Stomach (tissue), 4 donors: ENCODE data around the gene SPATA31E1.

Experiments used
- EP300 ChIP-seq: sonication (generic); formaldehyde crosslinking; IDR thresholded peaks from one replicate; pipeline ENCODE4 v1.6.1; 2017; ENCODE audit warnings: antibody characterized with exemption
- POLR2A ChIP-seq, 4 donors: fragments of 450-650 bp; IDR thresholded peaks; one replicate each; pipeline ENCODE4 v1.6.1; 2016; ENCODE audit warnings: antibody characterized with exemption in 4 of 4, control low read depth in 2 of 4, mild to moderate bottlenecking in 1 of 4, moderate library complexity in 1 of 4
- TF ChIP-seq, protein P1 (sequence below), 7 experiments: fragments of 450-650 bp in 4 of 7; fragments of 200-600 bp in 3 of 7; sonication (generic) in 3 of 7; IDR thresholded peaks; one replicate each; pipeline ENCODE4 v1.5.1; 2016 to 2019; ENCODE audit warnings: antibody characterized with exemption in 7 of 7, control low read depth in 2 of 7, mild to moderate bottlenecking in 1 of 7

DNA sequence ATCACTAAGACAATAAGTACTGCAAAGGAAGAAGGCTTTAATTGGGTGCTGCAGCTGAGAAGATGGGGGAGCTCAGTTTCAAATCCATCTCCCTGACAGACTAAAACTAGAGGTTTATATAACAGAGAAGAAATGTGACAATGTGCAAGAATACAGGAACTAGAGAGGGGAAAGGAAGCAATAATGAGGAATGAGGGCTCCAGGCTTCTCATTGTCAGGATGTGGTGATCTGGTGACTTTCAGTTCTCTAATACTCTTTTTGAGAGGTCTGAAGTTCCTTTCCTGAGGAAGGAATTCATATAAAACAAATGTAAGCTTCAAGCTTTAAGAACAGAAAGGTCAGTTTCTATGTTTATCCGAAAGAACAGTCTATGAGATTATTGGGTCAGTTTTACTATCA is 42.5 kb upstream of the SPATA31E1 start:
- TF ChIP-seq, protein P1, sequence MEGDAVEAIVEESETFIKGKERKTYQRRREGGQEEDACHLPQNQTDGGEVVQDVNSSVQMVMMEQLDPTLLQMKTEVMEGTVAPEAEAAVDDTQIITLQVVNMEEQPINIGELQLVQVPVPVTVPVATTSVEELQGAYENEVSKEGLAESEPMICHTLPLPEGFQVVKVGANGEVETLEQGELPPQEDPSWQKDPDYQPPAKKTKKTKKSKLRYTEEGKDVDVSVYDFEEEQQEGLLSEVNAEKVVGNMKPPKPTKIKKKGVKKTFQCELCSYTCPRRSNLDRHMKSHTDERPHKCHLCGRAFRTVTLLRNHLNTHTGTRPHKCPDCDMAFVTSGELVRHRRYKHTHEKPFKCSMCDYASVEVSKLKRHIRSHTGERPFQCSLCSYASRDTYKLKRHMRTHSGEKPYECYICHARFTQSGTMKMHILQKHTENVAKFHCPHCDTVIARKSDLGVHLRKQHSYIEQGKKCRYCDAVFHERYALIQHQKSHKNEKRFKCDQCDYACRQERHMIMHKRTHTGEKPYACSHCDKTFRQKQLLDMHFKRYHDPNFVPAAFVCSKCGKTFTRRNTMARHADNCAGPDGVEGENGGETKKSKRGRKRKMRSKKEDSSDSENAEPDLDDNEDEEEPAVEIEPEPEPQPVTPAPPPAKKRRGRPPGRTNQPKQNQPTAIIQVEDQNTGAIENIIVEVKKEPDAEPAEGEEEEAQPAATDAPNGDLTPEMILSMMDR (IDR thresholded peaks at IDR 0.05): no peak
- no peak for TF ChIP-seq POLR2A (IDR thresholded peaks at IDR 0.05)
- TF ChIP-seq EP300: no peak
